ENCODE measurements around the gene POMGNT2.
"Not testable (repeated sequence)": the region's sequence is repeated elsewhere in the genome, so short reads cannot be mapped to it uniquely, and the experiment has no call there.

POMGNT2 gene

GRCh38 chr3:43073836-43074220, 32.1 kb downstream of the POMGNT2 start:
- no peak for DNase-seq (ENCODE audit: low read depth)
- TF ChIP-seq CTCF (IDR thresholded peaks at IDR 0.05; ENCODE audit: insufficient read depth, low read depth, low read length, missing control alignments) = no peak
- H3K4me3 ChIP-seq (ENCODE audit: low read length) = no peak overlapping the region

GRCh38 chr3:43073116-43073835, 32.6 kb downstream of the POMGNT2 start:
- DNase-seq (ENCODE audit: low read depth) = no peak
- H3K4me3 ChIP-seq (ENCODE audit: low read length) = no peak overlapping the region
- no peak for TF ChIP-seq CTCF (IDR thresholded peaks at IDR 0.05; ENCODE audit: insufficient read depth, low read depth, low read length, missing control alignments)

GRCh38 chr3:43072361-43072760, 33.5 kb downstream of the POMGNT2 start:
- no peak overlapping the region for H3K4me3 ChIP-seq (ENCODE audit: low read length)
- DNase-seq (ENCODE audit: low read depth) = no peak
- no peak for TF ChIP-seq CTCF (IDR thresholded peaks at IDR 0.05; ENCODE audit: insufficient read depth, low read depth, low read length, missing control alignments)

GRCh38 chr3:43071313-43071893, 34.5 kb downstream of the POMGNT2 start:
- no peak for DNase-seq (ENCODE audit: low read depth)
- peak; percentile 36 for TF ChIP-seq CTCF (IDR thresholded peaks at IDR 0.05; ENCODE audit: insufficient read depth, low read depth, low read length, missing control alignments)
- H3K4me3 ChIP-seq (ENCODE audit: low read length) = no peak overlapping the region

GRCh38 chr3:43070670-43071069, 35.2 kb downstream of the POMGNT2 start:
- H3K4me3 ChIP-seq (ENCODE audit: low read length); DNase-seq (ENCODE audit: low read depth): not testable (repeated sequence)

- TF ChIP-seq CTCF (IDR thresholded peaks at IDR 0.05; ENCODE audit: insufficient read depth, low read depth, low read length, missing control alignments) = no peak
- no peak overlapping the region for H3K4me3 ChIP-seq (ENCODE audit: low read length)
- DNase-seq (ENCODE audit: low read depth) = no peak
Observed at GRCh38 chr3:43063114-43063513, 42.8 kb downstream of the POMGNT2 start.

GRCh38 chr3:43062564-43063040, 43.3 kb downstream of the POMGNT2 start:
- no peak for DNase-seq (ENCODE audit: low read depth)
- no peak for TF ChIP-seq CTCF (IDR thresholded peaks at IDR 0.05; ENCODE audit: insufficient read depth, low read depth, low read length, missing control alignments)

More at GRCh38 chr3:43062564-43063040, 43.3 kb downstream of the POMGNT2 start:
- H3K4me3 ChIP-seq (ENCODE audit: low read length) = no peak overlapping the region

All from epithelial cell of esophagus (primary cell).